ENCODE data around the gene RAI14. TPM values are rescaled to one million over a fixed set of nuclear protein-coding genes. Genes with fewer than 3 reads are reported as not detected.
"Not testable (repeated sequence)": the region's sequence is repeated elsewhere in the genome, so short reads cannot be mapped to it uniquely, and the experiment has no call there.

The RAI14 gene
- total and polyA plus RNA-seq, 2 donors (not counting 1 experiment from before 2014, with no cell fraction given): 98.7 to 125 TPM

GRCh38 chr5:34775886-34776285 is 119.8 kb downstream of the RAI14 start:
- Histone ChIP-seq H3K4me3 (replicated peaks in 1 of 4; ENCODE audit: control extremely low read depth in 1 of 4, insufficient read depth in 1 of 4, low read depth in 3 of 4, low read length in 4 of 4) (no peak overlapping the region), H3K9ac (ENCODE audit: insufficient read depth, low read length) (no peak overlapping the region), H3K36me3 (ENCODE audit: control insufficient read depth, insufficient read depth, low read length) (no peaks in the 10 kb centered on the region), H3K27me3 (ENCODE audit: control insufficient read depth, insufficient read depth, low read length) (no peaks in the 10 kb centered on the region), H3K27ac (ENCODE audit: insufficient read depth, low read length) (no peak overlapping the region), H3K4me2 (ENCODE audit: extremely low read depth, insufficient read depth, low read length) (no peak overlapping the region), H3K9me3 (ENCODE audit: control insufficient read depth, insufficient read depth, low read depth, low read length) (no peaks in the 10 kb centered on the region), H3K79me2 (ENCODE audit: control insufficient read depth, insufficient read depth, low read length) (peaks cover 8% of the 10 kb centered on the region), H2AFZ (ENCODE audit: low read length) (no peak overlapping the region), H3K4me1 (ENCODE audit: control insufficient read depth, extremely low read depth, insufficient read depth, low read length) (no peaks in the 10 kb centered on the region), H4K20me1 (ENCODE audit: control insufficient read depth, extremely low read depth, insufficient read depth, low read length) (no peaks in the 10 kb centered on the region)
- no peak for TF ChIP-seq EZH2 (IDR thresholded peaks at IDR 0.05; ENCODE audit: low read length, missing control alignments)
- TF ChIP-seq, protein P1, sequence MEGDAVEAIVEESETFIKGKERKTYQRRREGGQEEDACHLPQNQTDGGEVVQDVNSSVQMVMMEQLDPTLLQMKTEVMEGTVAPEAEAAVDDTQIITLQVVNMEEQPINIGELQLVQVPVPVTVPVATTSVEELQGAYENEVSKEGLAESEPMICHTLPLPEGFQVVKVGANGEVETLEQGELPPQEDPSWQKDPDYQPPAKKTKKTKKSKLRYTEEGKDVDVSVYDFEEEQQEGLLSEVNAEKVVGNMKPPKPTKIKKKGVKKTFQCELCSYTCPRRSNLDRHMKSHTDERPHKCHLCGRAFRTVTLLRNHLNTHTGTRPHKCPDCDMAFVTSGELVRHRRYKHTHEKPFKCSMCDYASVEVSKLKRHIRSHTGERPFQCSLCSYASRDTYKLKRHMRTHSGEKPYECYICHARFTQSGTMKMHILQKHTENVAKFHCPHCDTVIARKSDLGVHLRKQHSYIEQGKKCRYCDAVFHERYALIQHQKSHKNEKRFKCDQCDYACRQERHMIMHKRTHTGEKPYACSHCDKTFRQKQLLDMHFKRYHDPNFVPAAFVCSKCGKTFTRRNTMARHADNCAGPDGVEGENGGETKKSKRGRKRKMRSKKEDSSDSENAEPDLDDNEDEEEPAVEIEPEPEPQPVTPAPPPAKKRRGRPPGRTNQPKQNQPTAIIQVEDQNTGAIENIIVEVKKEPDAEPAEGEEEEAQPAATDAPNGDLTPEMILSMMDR (conservative IDR thresholded peaks at IDR 0.05 in 1 of 2, IDR thresholded peaks at IDR 0.05 in 1 of 2; ENCODE audit: low read depth in 1 of 2, low read length in 2 of 2): no peak
- no peak for DNase-seq (ENCODE audit: low read depth in 2 of 2)

DNA sequence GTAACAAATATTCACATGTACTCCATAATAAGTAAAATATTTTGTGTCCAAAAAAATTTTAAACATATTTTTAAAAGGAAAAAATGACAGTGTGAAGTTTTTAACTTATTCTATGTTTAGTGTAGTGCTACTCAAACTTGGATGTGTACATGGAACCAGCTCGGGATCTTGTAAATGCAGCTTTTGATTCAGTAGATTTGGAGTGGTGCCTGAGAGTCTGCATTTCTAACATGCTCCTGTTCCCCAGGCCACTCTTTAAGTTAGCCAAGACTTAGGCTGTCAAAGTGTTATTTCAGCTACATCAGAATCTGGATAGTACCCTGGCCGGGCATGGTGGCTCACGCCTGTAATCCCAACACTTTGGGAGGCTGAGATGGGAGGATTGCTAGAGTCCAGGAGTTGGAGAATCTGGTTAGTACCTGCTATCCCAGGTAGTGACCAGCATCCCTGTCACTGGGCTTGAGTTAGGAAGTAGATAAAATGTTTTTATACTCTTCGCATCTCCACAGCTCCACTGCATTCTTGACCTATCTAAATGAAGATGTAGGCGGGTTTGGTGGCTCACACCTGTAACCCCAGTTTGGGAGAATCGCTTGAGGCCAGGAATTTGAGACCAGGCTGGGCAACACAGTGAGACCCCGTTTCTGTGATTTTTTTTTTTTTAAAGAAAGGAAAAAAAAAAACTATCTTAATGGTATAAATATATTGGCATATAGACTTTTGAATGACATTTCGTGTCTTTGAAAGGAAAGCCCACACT is 122.1 kb downstream of the RAI14 start:
- Histone ChIP-seq H3K9ac (ENCODE audit: insufficient read depth, low read length) (no peak overlapping the region), H3K4me1 (ENCODE audit: control insufficient read depth, extremely low read depth, insufficient read depth, low read length) (no peaks in the 10 kb centered on the region), H3K27ac (ENCODE audit: insufficient read depth, low read length) (no peak overlapping the region), H3K4me2 (ENCODE audit: extremely low read depth, insufficient read depth, low read length) (no peak overlapping the region), H3K4me3 (replicated peaks in 1 of 4; ENCODE audit: control extremely low read depth in 1 of 4, insufficient read depth in 1 of 4, low read depth in 3 of 4, low read length in 4 of 4) (no peak overlapping the region), H3K79me2 (ENCODE audit: control insufficient read depth, insufficient read depth, low read length) (no peaks in the 10 kb centered on the region), H3K36me3 (ENCODE audit: control insufficient read depth, insufficient read depth, low read length) (no peaks in the 10 kb centered on the region), H4K20me1 (ENCODE audit: control insufficient read depth, extremely low read depth, insufficient read depth, low read length) (no peaks in the 10 kb centered on the region), H3K27me3 (ENCODE audit: control insufficient read depth, insufficient read depth, low read length) (no peaks in the 10 kb centered on the region), H3K9me3 (ENCODE audit: control insufficient read depth, insufficient read depth, low read depth, low read length) (no peaks in the 10 kb centered on the region), H2AFZ (ENCODE audit: low read length) (no peak overlapping the region)
- no peak for TF ChIP-seq EZH2 (IDR thresholded peaks at IDR 0.05; ENCODE audit: low read length, missing control alignments)
- TF ChIP-seq, protein P1 (conservative IDR thresholded peaks at IDR 0.05 in 1 of 2, IDR thresholded peaks at IDR 0.05 in 1 of 2; ENCODE audit: low read depth in 1 of 2, low read length in 2 of 2): no peak
- DNase-seq (ENCODE audit: low read depth in 2 of 2): no peak

GRCh38 chr5:34783892-34784291 is 127.8 kb downstream of the RAI14 start:
- not testable (repeated sequence) for H4K20me1 ChIP-seq (ENCODE audit: control insufficient read depth, extremely low read depth, insufficient read depth, low read length); H3K9me3 ChIP-seq (ENCODE audit: control insufficient read depth, insufficient read depth, low read depth, low read length); H3K79me2 ChIP-seq (ENCODE audit: control insufficient read depth, insufficient read depth, low read length); H3K9ac ChIP-seq (ENCODE audit: insufficient read depth, low read length); H3K36me3 ChIP-seq (ENCODE audit: control insufficient read depth, insufficient read depth, low read length); H3K4me2 ChIP-seq (ENCODE audit: extremely low read depth, insufficient read depth, low read length); H3K4me3 ChIP-seq (replicated peaks in 1 of 4; ENCODE audit: control extremely low read depth in 1 of 4, insufficient read depth in 1 of 4, low read depth in 3 of 4, low read length in 4 of 4); H3K27ac ChIP-seq (ENCODE audit: insufficient read depth, low read length); H3K4me1 ChIP-seq (ENCODE audit: control insufficient read depth, extremely low read depth, insufficient read depth, low read length); H3K27me3 ChIP-seq (ENCODE audit: control insufficient read depth, insufficient read depth, low read length); DNase-seq (ENCODE audit: low read depth in 2 of 2); H2AFZ ChIP-seq (ENCODE audit: low read length)
